Neural cell (in vitro differentiated cells): ENCODE results near the gene DDX27.

Experiments
- CTCF ChIP-seq: fragments of 450-650 bp; IDR thresholded peaks from 2 replicates; pipeline ENCODE4 v1.5.1; 2014; ENCODE audit warnings: antibody characterized with exemption, mild to moderate bottlenecking, moderate library complexity; ENCODE audit not compliant: poor library complexity, severe bottlenecking
- EP300 ChIP-seq: fragments of 450-650 bp; conservative IDR thresholded peaks from 2 replicates; pipeline ENCODE4 v1.6.1; 2014; ENCODE audit warnings: antibody characterized with exemption, mild to moderate bottlenecking, moderate library complexity; ENCODE audit not compliant: poor library complexity, severe bottlenecking
- EZH2 ChIP-seq: fragments of 200-600, 300-800 bp; shearing (Covaris generic), sonication (generic); IDR thresholded peaks from 2 replicates; pipeline ENCODE4 v1.6.1; 2014; ENCODE audit warnings: antibody characterized with exemption, low read length, borderline replicate concordance, mild to moderate bottlenecking; ENCODE audit not compliant: insufficient read depth, poor library complexity, severe bottlenecking
- MXI1 ChIP-seq: fragments of 450-650 bp; conservative IDR thresholded peaks from 2 replicates; pipeline ENCODE4 v1.6.1; 2014; ENCODE audit warnings: antibody characterized with exemption, mild to moderate bottlenecking; ENCODE audit not compliant: poor library complexity, severe bottlenecking
- POLR2AphosphoS5 ChIP-seq: IDR thresholded peaks from 2 replicates; pipeline ENCODE4 v1.6.1; 2012
- TAF1 ChIP-seq: IDR thresholded peaks from 2 replicates; pipeline ENCODE4 v1.6.1; 2012; ENCODE audit warnings: low read depth
- TF ChIP-seq, protein P1 (sequence below): IDR thresholded peaks from 2 replicates; pipeline ENCODE4 v1.6.1; 2012; ENCODE audit warnings: borderline replicate concordance

GRCh38 chr20:49187330-49187850 is 31.8 kb upstream of the DDX27 start:
- TF ChIP-seq CTCF (no peak), POLR2AphosphoS5 (no peak), TAF1 (no peak), EP300 (no peak), EZH2 (no peak), MXI1 (no peak)
- TF ChIP-seq, protein P1, sequence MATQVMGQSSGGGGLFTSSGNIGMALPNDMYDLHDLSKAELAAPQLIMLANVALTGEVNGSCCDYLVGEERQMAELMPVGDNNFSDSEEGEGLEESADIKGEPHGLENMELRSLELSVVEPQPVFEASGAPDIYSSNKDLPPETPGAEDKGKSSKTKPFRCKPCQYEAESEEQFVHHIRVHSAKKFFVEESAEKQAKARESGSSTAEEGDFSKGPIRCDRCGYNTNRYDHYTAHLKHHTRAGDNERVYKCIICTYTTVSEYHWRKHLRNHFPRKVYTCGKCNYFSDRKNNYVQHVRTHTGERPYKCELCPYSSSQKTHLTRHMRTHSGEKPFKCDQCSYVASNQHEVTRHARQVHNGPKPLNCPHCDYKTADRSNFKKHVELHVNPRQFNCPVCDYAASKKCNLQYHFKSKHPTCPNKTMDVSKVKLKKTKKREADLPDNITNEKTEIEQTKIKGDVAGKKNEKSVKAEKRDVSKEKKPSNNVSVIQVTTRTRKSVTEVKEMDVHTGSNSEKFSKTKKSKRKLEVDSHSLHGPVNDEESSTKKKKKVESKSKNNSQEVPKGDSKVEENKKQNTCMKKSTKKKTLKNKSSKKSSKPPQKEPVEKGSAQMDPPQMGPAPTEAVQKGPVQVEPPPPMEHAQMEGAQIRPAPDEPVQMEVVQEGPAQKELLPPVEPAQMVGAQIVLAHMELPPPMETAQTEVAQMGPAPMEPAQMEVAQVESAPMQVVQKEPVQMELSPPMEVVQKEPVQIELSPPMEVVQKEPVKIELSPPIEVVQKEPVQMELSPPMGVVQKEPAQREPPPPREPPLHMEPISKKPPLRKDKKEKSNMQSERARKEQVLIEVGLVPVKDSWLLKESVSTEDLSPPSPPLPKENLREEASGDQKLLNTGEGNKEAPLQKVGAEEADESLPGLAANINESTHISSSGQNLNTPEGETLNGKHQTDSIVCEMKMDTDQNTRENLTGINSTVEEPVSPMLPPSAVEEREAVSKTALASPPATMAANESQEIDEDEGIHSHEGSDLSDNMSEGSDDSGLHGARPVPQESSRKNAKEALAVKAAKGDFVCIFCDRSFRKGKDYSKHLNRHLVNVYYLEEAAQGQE, result no peak
